Fibroblast of pulmonary artery (primary cell): Measurements from ENCODE around the gene LETM1.

Source experiments
- DNase-seq: peaks from one replicate; pipeline ENCODE4 v3.0.0-alpha.2; 2010; ENCODE audit warnings: low read depth
- H3K4me3 ChIP-seq: replicated peaks from 2 replicates; pipeline ENCODE4 v1.5.1; 2011; ENCODE audit warnings: low read depth, mild to moderate bottlenecking, control low read depth, low read length, moderate library complexity
- CTCF ChIP-seq: IDR thresholded peaks from 2 replicates; pipeline ENCODE4 v1.5.1; 2011; ENCODE audit warnings: mild to moderate bottlenecking, control low read depth, low read length, inconsistent platforms; ENCODE audit errors: missing control alignments

Gene LETM1

GRCh38 chr4:1784789-1785591, 71.0 kb downstream of the LETM1 start:
- TF ChIP-seq CTCF: no peak
- DNase-seq: no peak
- no peak overlapping the region for H3K4me3 ChIP-seq

- no peak for DNase-seq
- no peak overlapping the region for H3K4me3 ChIP-seq
- no peak for TF ChIP-seq CTCF
Observed at GRCh38 chr4:1784395-1784788, 71.6 kb downstream of the LETM1 start.

- H3K4me3 ChIP-seq: no peak overlapping the region
- no peak for DNase-seq
- no peak for TF ChIP-seq CTCF
Observed at GRCh38 chr4:1783970-1784369, 72.0 kb downstream of the LETM1 start.

- DNase-seq: no peak
- no peak overlapping the region for H3K4me3 ChIP-seq
Observed at GRCh38 chr4:1783015-1783414, 72.9 kb downstream of the LETM1 start.

GRCh38 chr4:1780435-1780834, 75.5 kb downstream of the LETM1 start:
- H3K4me3 ChIP-seq: no peak overlapping the region
- no peak for TF ChIP-seq CTCF
- no peak for DNase-seq

More at GRCh38 chr4:1783015-1783414, 72.9 kb downstream of the LETM1 start:
- no peak for TF ChIP-seq CTCF

- no peak for TF ChIP-seq CTCF
- no peak for DNase-seq
- no peak overlapping the region for H3K4me3 ChIP-seq
Observed at GRCh38 chr4:1779588-1780382, 76.2 kb downstream of the LETM1 start.
